PC-9 (cell line): ENCODE data around the gene PROKR1. TPM values are rescaled to one million over a fixed set of nuclear protein-coding genes. Genes with fewer than 3 reads are reported as not detected.

ENCODE experiments used
- BruUV-seq: library from RNA; stranded (reverse); fragments of 400-500 nt; replicated peaks from 2 replicates; lab custom pipeline; 2021; lab: Mats Ljungman, UMichigan
- CTCF ChIA-PET: fragments of 300-600 bp; sonication (Branson Sonifier 250); formaldehyde crosslinking; loops from one replicate; lab custom pipeline; 2022; ENCODE audit warnings: antibody characterized with exemption; lab: Charles Lee
- POLR2A ChIA-PET: fragments of 300-600 bp; sonication (Branson Sonifier 250); formaldehyde crosslinking; loops from one replicate; lab custom pipeline; 2022; ENCODE audit warnings: antibody characterized with exemption; ENCODE audit not compliant: unreplicated experiment; lab: Charles Lee
- DNase-seq, 2 experiments: peaks; one replicate each; pipeline versions ENCODE4 v3.0.0 to v3.0.0-alpha.2; 2015 to 2022; ENCODE audit warnings: mixed read lengths in 1 of 2
- H2AFZ ChIP-seq: fragments of 200-600 bp; sonication (generic); 2 replicates; pipeline ENCODE4 v1.8.1; 2017; ENCODE audit warnings: antibody characterized with exemption
- H3F3A ChIP-seq: fragments of 200-600 bp; sonication (generic); 2 replicates; pipeline ENCODE4 v1.8.1; 2017; ENCODE audit warnings: antibody characterized with exemption, mild to moderate bottlenecking, low read depth; ENCODE audit not compliant: insufficient read depth
- H3K27ac ChIP-seq: fragments of 200-600 bp; sonication (generic); 2 replicates; pipeline ENCODE4 v1.6.1; 2016; ENCODE audit warnings: mixed run types
- H3K27me3 ChIP-seq: fragments of 200-600 bp; sonication (generic); 2 replicates; pipeline ENCODE4 v1.6.1; 2016; ENCODE audit warnings: low read depth, mixed run types; ENCODE audit not compliant: insufficient read depth
- H3K36me3 ChIP-seq: fragments of 200-600 bp; sonication (generic); 2 replicates; pipeline ENCODE4 v1.6.1; 2016; ENCODE audit warnings: low read depth, mixed run types
- H3K4me1 ChIP-seq: fragments of 200-600 bp; sonication (generic); replicated peaks from 2 replicates; pipeline ENCODE4 v1.6.1; 2016; ENCODE audit warnings: mixed run types; ENCODE audit not compliant: insufficient read depth
- H3K4me2 ChIP-seq: fragments of 200-600 bp; sonication (generic); 2 replicates; pipeline ENCODE4 v1.6.1; 2017; ENCODE audit warnings: mixed run types
- H3K4me3 ChIP-seq: fragments of 200-600 bp; sonication (generic); 2 replicates; pipeline ENCODE4 v1.6.1; 2016; ENCODE audit warnings: mixed run types
- H3K79me2 ChIP-seq: fragments of 200-600 bp; sonication (generic); 2 replicates; pipeline ENCODE4 v1.6.1; 2017; ENCODE audit warnings: low read depth, mixed run types
- H3K9me2 ChIP-seq: fragments of 200-600 bp; sonication (generic); 2 replicates; pipeline ENCODE4 v1.8.1; 2017; ENCODE audit warnings: mild to moderate bottlenecking; ENCODE audit not compliant: insufficient read depth
- H3K9me3 ChIP-seq: fragments of 200-600 bp; sonication (generic); 2 replicates; pipeline ENCODE4 v1.8.1; 2016; ENCODE audit warnings: low read depth; ENCODE audit not compliant: insufficient read depth
- H4K20me1 ChIP-seq: fragments of 200-600 bp; sonication (generic); 2 replicates; pipeline ENCODE4 v1.8.1; 2017; ENCODE audit not compliant: insufficient read depth
- EZH2 ChIP-seq: fragments of 200-600 bp; sonication (generic); IDR thresholded peaks from 2 replicates; pipeline ENCODE4 v1.8.0; 2017; ENCODE audit warnings: antibody characterized with exemption, low read depth
- intact Hi-C: fragments of 100-400 bp; cut with micrococcal nuclease; formaldehyde crosslinking; loops from one replicate; pipeline ENCODE4 v1.10.0; 2022; ENCODE audit not compliant: unreplicated experiment
- total RNA-seq: library from RNA; stranded (reverse); gene quantifications from 2 replicates; pipeline ENCODE4 v1.2.3, GENCODE V29; 2021
- TF ChIP-seq, protein P1 (sequence below): fragments of 200-600 bp; sonication (generic); conservative IDR thresholded peaks from 2 replicates; pipeline ENCODE4 v1.6.1; 2017; ENCODE audit warnings: mixed run types, antibody characterized with exemption, mild to moderate bottlenecking, moderate library complexity

PROKR1 gene
- total RNA-seq, 1 experiment from 2014 or later, result not detected

DNA sequence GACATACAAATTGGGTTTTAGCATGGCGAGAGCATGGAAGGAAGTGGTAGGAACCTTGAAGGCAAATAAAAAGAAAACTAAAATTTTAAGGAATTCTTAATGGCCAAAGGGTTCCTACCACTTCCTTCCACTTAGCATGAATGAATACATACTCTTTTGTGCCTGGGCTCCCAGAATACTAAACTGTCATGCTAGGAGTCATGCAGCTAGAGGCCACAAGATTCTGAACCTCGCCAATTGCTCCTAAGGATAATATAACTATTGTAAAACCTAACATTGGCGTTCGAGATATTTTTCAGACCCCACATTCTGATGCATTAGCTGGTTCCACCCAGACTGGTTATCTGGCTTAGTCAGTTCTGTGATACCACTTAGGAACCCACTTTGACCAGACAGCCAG lies 52.6 kb downstream of the PROKR1 start:
- H3K9me2 ChIP-seq, result no peaks in the 10 kb centered on the region
- intact Hi-C loops, result no loop called here
- no peaks in the 10 kb centered on the region for H3K4me1 ChIP-seq
- H3K79me2 ChIP-seq, result no peaks in the 10 kb centered on the region
- H3K27ac ChIP-seq, result no peak overlapping the region
- DNase-seq, result no peak
- no TSS peak for BruUV-seq
- CTCF ChIA-PET, result no interaction called here
- no peaks in the 10 kb centered on the region; the same call in 1 of the 2 replicates for H4K20me1 ChIP-seq
- POLR2A ChIA-PET, result no interaction called here
- no peak overlapping the region for H3K4me2 ChIP-seq
- no peak for TF ChIP-seq EZH2
- TF ChIP-seq, protein P1, sequence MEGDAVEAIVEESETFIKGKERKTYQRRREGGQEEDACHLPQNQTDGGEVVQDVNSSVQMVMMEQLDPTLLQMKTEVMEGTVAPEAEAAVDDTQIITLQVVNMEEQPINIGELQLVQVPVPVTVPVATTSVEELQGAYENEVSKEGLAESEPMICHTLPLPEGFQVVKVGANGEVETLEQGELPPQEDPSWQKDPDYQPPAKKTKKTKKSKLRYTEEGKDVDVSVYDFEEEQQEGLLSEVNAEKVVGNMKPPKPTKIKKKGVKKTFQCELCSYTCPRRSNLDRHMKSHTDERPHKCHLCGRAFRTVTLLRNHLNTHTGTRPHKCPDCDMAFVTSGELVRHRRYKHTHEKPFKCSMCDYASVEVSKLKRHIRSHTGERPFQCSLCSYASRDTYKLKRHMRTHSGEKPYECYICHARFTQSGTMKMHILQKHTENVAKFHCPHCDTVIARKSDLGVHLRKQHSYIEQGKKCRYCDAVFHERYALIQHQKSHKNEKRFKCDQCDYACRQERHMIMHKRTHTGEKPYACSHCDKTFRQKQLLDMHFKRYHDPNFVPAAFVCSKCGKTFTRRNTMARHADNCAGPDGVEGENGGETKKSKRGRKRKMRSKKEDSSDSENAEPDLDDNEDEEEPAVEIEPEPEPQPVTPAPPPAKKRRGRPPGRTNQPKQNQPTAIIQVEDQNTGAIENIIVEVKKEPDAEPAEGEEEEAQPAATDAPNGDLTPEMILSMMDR, result no peak
- H3K4me3 ChIP-seq, result no peak overlapping the region
- H3K27me3 ChIP-seq, result no peaks in the 10 kb centered on the region
- no peaks in the 10 kb centered on the region for H3K9me3 ChIP-seq
- no peaks in the 10 kb centered on the region for H3F3A ChIP-seq
- no peak overlapping the region for H2AFZ ChIP-seq
- H3K36me3 ChIP-seq, result no peaks in the 10 kb centered on the region

DNA sequence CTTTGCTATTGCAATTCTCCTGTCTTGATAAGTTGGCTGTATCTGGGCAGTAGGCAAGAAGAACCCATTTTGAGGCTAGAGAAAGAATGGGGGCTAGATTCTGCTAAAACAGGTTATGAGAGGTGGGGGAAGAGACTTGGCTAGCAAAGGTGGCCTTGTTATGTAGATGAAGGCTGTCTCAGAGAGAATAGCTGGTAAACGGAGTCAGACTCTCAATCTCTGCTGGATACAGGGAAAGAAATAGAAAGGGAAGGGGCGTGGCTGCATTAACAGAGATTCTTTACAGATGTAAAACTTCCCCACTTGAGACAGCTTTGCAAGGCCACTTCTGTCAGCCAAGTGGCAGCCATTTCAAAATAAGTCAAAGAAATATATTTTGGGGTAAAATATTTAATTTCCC lies 53.2 kb downstream of the PROKR1 start:
- CTCF ChIA-PET, result no interaction called here
- DNase-seq, result no peak
- Histone ChIP-seq H4K20me1 (no peaks in the 10 kb centered on the region; the same call in 1 of the 2 replicates), H3K79me2 (no peaks in the 10 kb centered on the region), H3F3A (no peaks in the 10 kb centered on the region), H3K27ac (no peak overlapping the region), H3K9me2 (no peaks in the 10 kb centered on the region), H3K9me3 (no peaks in the 10 kb centered on the region), H3K4me1 (no peaks in the 10 kb centered on the region), H3K4me2 (no peak overlapping the region), H2AFZ (no peak overlapping the region), H3K4me3 (no peak overlapping the region), H3K36me3 (no peaks in the 10 kb centered on the region), H3K27me3 (no peaks in the 10 kb centered on the region)
- intact Hi-C loops, result no loop called here
- TF ChIP-seq, protein P1, result no peak
- TF ChIP-seq EZH2, result no peak
- no TSS peak for BruUV-seq
- POLR2A ChIA-PET, result no interaction called here

DNA sequence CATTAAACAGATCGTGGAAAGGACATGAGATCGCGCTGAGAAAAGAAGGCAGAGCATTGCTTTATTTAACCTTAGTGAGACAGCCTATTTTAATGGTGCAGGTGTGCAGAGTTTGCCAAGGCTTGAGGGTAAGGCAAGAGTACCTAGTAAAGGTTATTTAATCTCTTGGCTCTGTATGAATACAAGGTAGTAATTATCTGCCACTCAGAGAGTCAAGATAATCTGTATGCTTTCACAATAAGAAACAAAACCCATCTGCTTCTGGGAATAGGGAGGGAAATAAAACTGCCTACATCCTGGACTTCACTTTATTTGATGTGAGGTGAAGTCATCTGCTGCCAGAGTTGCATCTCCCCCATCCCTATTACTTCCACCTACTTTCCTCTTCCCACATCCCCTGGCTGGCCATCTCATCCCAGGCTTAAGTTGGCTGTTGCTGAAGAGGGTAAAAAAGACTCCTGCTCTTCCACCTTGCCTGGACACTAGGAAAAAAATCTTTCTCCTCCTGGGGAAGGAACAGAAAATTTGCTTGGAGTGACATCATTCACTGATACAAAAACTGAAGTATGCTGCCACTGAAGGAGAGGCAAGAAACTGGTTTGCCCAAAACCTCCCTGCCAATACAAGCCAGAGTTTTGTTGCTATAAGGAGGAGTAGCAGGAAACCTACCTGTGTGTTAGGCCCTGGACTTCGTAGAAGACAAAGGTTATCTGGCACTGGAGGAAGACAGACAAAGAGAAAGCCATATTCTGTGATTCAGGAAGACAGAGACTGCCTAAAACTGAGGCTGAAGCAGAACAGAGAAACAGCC lies 55.4 kb downstream of the PROKR1 start:
- intact Hi-C loops, result no loop called here
- CTCF ChIA-PET, result no interaction called here

More for the DNA sequence above, 55.4 kb downstream of the PROKR1 start:
- Histone ChIP-seq H3K36me3 (no peaks in the 10 kb centered on the region), H2AFZ (no peak overlapping the region), H3K9me3 (no peaks in the 10 kb centered on the region), H4K20me1 (no peaks in the 10 kb centered on the region), H3K4me1 (no peaks in the 10 kb centered on the region), H3F3A (no peaks in the 10 kb centered on the region), H3K4me3 (no peak overlapping the region), H3K27ac (no peak overlapping the region), H3K27me3 (no peaks in the 10 kb centered on the region), H3K79me2 (no peaks in the 10 kb centered on the region), H3K9me2 (no peaks in the 10 kb centered on the region), H3K4me2 (no peak overlapping the region)
- POLR2A ChIA-PET, result no interaction called here
- no peak for DNase-seq
- no TSS peak for BruUV-seq
- TF ChIP-seq, protein P1, result no peak
- no peak for TF ChIP-seq EZH2
